ENCODE data around the gene HEATR9. TPM values are rescaled to one million over a fixed set of nuclear protein-coding genes. Genes with fewer than 3 reads are reported as not detected.

The HEATR9 gene
- total RNA-seq, 1 donor from 2014 or later, result not detected

GRCh38 chr17:35864853-35865252 lies 3.8 kb downstream of the HEATR9 start:
- H3K36me3 Mint-ChIP-seq (ENCODE audit: unreplicated experiment), result peaks cover 1% of the 10 kb centered on the region
- DNase-seq (ENCODE audit: extremely low spot score, unreplicated experiment), result no peak
- H3K27me3 Mint-ChIP-seq (ENCODE audit: unreplicated experiment), result no peaks in the 10 kb centered on the region
- no peaks in the 10 kb centered on the region for H3K9me3 Mint-ChIP-seq (ENCODE audit: unreplicated experiment)
- TF ChIP-seq CTCF (IDR thresholded peaks at IDR 0.05), result no peak
- peaks cover 10% of the 10 kb centered on the region for H3K4me1 Mint-ChIP-seq (ENCODE audit: unreplicated experiment)
- H3K4me3 Mint-ChIP-seq (ENCODE audit: unreplicated experiment), result no peak overlapping the region
- H3K27ac Mint-ChIP-seq (ENCODE audit: unreplicated experiment), result no peak overlapping the region

- Mint-ChIP-seq H3K9me3 (ENCODE audit: unreplicated experiment) (no peaks in the 10 kb centered on the region), H3K36me3 (ENCODE audit: unreplicated experiment) (peaks cover 29% of the 10 kb centered on the region), H3K27me3 (ENCODE audit: unreplicated experiment) (no peaks in the 10 kb centered on the region), H3K27ac (ENCODE audit: unreplicated experiment) (no peak overlapping the region), H3K4me1 (ENCODE audit: unreplicated experiment) (no peaks in the 10 kb centered on the region), H3K4me3 (ENCODE audit: unreplicated experiment) (no peak overlapping the region)
- DNase-seq (ENCODE audit: extremely low spot score, unreplicated experiment), result no peak
- TF ChIP-seq CTCF (IDR thresholded peaks at IDR 0.05), result no peak
These were observed 12.1 kb downstream of the HEATR9 start for GRCh38 chr17:35856603-35857002.

- H3K27ac Mint-ChIP-seq (ENCODE audit: unreplicated experiment), result no peak overlapping the region
These were observed 12.7 kb downstream of the HEATR9 start for GRCh38 chr17:35855965-35856364.

GRCh38 chr17:35849469-35850348 lies 19.0 kb downstream of the HEATR9 start:
- H3K27ac Mint-ChIP-seq (ENCODE audit: unreplicated experiment), result no peak overlapping the region
- peaks cover 54% of the 10 kb centered on the region for H3K36me3 Mint-ChIP-seq (ENCODE audit: unreplicated experiment)
- no peaks in the 10 kb centered on the region for H3K4me1 Mint-ChIP-seq (ENCODE audit: unreplicated experiment)
- no peak for DNase-seq (ENCODE audit: extremely low spot score, unreplicated experiment)
- no peak overlapping the region for H3K4me3 Mint-ChIP-seq (ENCODE audit: unreplicated experiment)
- no peaks in the 10 kb centered on the region for H3K27me3 Mint-ChIP-seq (ENCODE audit: unreplicated experiment)
- H3K9me3 Mint-ChIP-seq (ENCODE audit: unreplicated experiment), result no peaks in the 10 kb centered on the region
- peak; percentile 80 for TF ChIP-seq CTCF (IDR thresholded peaks at IDR 0.05)

More at GRCh38 chr17:35855965-35856364, 12.7 kb downstream of the HEATR9 start:
- Mint-ChIP-seq H3K27me3 (ENCODE audit: unreplicated experiment) (no peaks in the 10 kb centered on the region), H3K4me1 (ENCODE audit: unreplicated experiment) (no peaks in the 10 kb centered on the region), H3K36me3 (ENCODE audit: unreplicated experiment) (peaks cover 34% of the 10 kb centered on the region), H3K9me3 (ENCODE audit: unreplicated experiment) (no peaks in the 10 kb centered on the region), H3K4me3 (ENCODE audit: unreplicated experiment) (no peak overlapping the region)
- no peak for DNase-seq (ENCODE audit: extremely low spot score, unreplicated experiment)
- no peak for TF ChIP-seq CTCF (IDR thresholded peaks at IDR 0.05)

- H3K4me3 Mint-ChIP-seq (ENCODE audit: unreplicated experiment), result no peak overlapping the region
- no peak for TF ChIP-seq CTCF (IDR thresholded peaks at IDR 0.05)
- H3K27me3 Mint-ChIP-seq (ENCODE audit: unreplicated experiment), result no peaks in the 10 kb centered on the region
- H3K9me3 Mint-ChIP-seq (ENCODE audit: unreplicated experiment), result no peaks in the 10 kb centered on the region
- no peak for DNase-seq (ENCODE audit: extremely low spot score, unreplicated experiment)
- H3K27ac Mint-ChIP-seq (ENCODE audit: unreplicated experiment), result no peak overlapping the region
- no peaks in the 10 kb centered on the region for H3K4me1 Mint-ChIP-seq (ENCODE audit: unreplicated experiment)
- peaks cover 56% of the 10 kb centered on the region for H3K36me3 Mint-ChIP-seq (ENCODE audit: unreplicated experiment)
These were observed 20.9 kb downstream of the HEATR9 start for GRCh38 chr17:35847633-35848373.

Measured in osteocyte (in vitro differentiated cells).